Bronchial smooth muscle cell (primary cell): ENCODE data around the gene POLR1E. TPM values are rescaled to one million over a fixed set of nuclear protein-coding genes. Genes with fewer than 3 reads are reported as not detected.

Source experiments
- total RNA-seq: library from RNA; depleted of rRNA; stranded (reverse); fragments of >200 nt; gene quantifications from 2 replicates; pipeline ENCODE4 v1.2.1, GENCODE V29; 2014

Gene POLR1E
- total RNA-seq = 29.0 and 34.3 TPM in 2 replicates

GRCh38 chr9:37485389-37486255 is at the start of gene POLR1E:
TSS of gene POLR1E (plus strand) at chr9:37485948. CDS start at chr9:37486048, 100 bp downstream.

GRCh38 chr9:37465249-37466036 is 20.3 kb upstream of the POLR1E start, which contains the start of gene ZBTB5:
TSS of gene ZBTB5 (minus strand) at chr9:37465450. CDS start at chr9:37442551, 22,899 bp downstream.

Other genes with a start within 250 kb of the POLR1E start
- gene GRHPR, start 63.3 kb upstream of the POLR1E start, total RNA-seq = 115 and 129 TPM in 2 replicates
- 3.8 and 4.7 TPM in 2 replicates for gene ZBTB5, start 20.5 kb upstream of the POLR1E start, total RNA-seq
- gene FBXO10, start 90.4 kb downstream of the POLR1E start, total RNA-seq = 9.3 and 11.5 TPM in 2 replicates
- 148 and 160 TPM in 2 replicates for gene TOMM5, start 106.6 kb downstream of the POLR1E start, total RNA-seq
- not detected in 2 replicates for gene FRMPD1, start 165.0 kb downstream of the POLR1E start, total RNA-seq